ENCODE data around the gene IL1R2. TPM values are rescaled to one million over a fixed set of nuclear protein-coding genes. Genes with fewer than 3 reads are reported as not detected.

IL1R2 gene
- total and polyA plus RNA-seq, 4 donors, result 7.3 to 902 (median 64.1) TPM

GRCh38 chr2:102030855-102031527 is 39.2 kb downstream of the IL1R2 start:
- peak overlapping the region in 1 of 2 donors; percentile 10 for H3K27ac ChIP-seq (ENCODE audit: low read depth in 1 of 2, low read length in 1 of 2)
- peaks cover 0 to 55% (median 23%) of the 10 kb centered on the region in 5 donors for H3K4me1 ChIP-seq (ENCODE audit: control insufficient read depth in 5 of 5, insufficient read depth in 5 of 5, low read length in 5 of 5)
- ATAC-seq (ENCODE audit: insufficient read depth, low FRiP score), result no peak

GRCh38 chr2:102032368-102033030 is 40.7 kb downstream of the IL1R2 start:
- Histone ChIP-seq H3K36me3 (ENCODE audit: control insufficient read depth in 4 of 4, insufficient read depth in 4 of 4, low read length in 4 of 4) (no peaks in the 10 kb centered on the region), H3K27ac (ENCODE audit: low read depth in 1 of 2, low read length in 1 of 2) (peak overlapping the region in 1 of 2 donors; percentile 88), H3K9ac (ENCODE audit: insufficient read depth in 1 of 2, low read length in 2 of 2) (no peak overlapping the region), H3K4me1 (ENCODE audit: control insufficient read depth in 5 of 5, insufficient read depth in 5 of 5, low read length in 5 of 5) (peaks cover 0 to 49% (median 22%) of the 10 kb centered on the region in 5 donors), H3K4me3 (no peak overlapping the region), H3K27me3 (ENCODE audit: control insufficient read depth in 3 of 3, insufficient read depth in 3 of 3, low read length in 2 of 3) (no peaks in the 10 kb centered on the region), H3K9me3 (ENCODE audit: control insufficient read depth in 4 of 4, insufficient read depth in 3 of 4, low read length in 3 of 4) (peaks cover 0 to 2% (median 0%) of the 10 kb centered on the region in 4 donors)
- TF ChIP-seq CTCF (IDR thresholded peaks at IDR 0.05; ENCODE audit: control extremely low read depth, extremely low read depth), result no peak
- DNase-seq (peak in 2 of 3 donors; percentile 35 to 50), ATAC-seq (ENCODE audit: insufficient read depth, low FRiP score) (no peak)
- 35% methylated on average over 2 of the region's 2 CpGs for WGBS, 2 donors

More at GRCh38 chr2:102030855-102031527, 39.2 kb downstream of the IL1R2 start:
- Histone ChIP-seq H3K27me3 (ENCODE audit: control insufficient read depth in 3 of 3, insufficient read depth in 3 of 3, low read length in 2 of 3) (no peaks in the 10 kb centered on the region), H3K9me3 (ENCODE audit: control insufficient read depth in 4 of 4, insufficient read depth in 3 of 4, low read length in 3 of 4) (peaks cover 0 to 2% (median 0%) of the 10 kb centered on the region in 4 donors), H3K4me3 (no peak overlapping the region), H3K36me3 (ENCODE audit: control insufficient read depth in 4 of 4, insufficient read depth in 4 of 4, low read length in 4 of 4) (no peaks in the 10 kb centered on the region), H3K9ac (ENCODE audit: insufficient read depth in 1 of 2, low read length in 2 of 2) (no peak overlapping the region)
- DNase-seq, result peak in 1 of 3 donors; percentile 58
- WGBS, 2 donors, result 31 to 63% methylated on average over 15 of the region's 15 CpGs
- TF ChIP-seq CTCF (IDR thresholded peaks at IDR 0.05; ENCODE audit: control extremely low read depth, extremely low read depth), result no peak

GRCh38 chr2:102033031-102033749 is 41.4 kb downstream of the IL1R2 start:
- Histone ChIP-seq H3K9me3 (ENCODE audit: control insufficient read depth in 4 of 4, insufficient read depth in 3 of 4, low read length in 3 of 4) (peaks cover 0 to 2% (median 0%) of the 10 kb centered on the region in 4 donors), H3K27ac (ENCODE audit: low read depth in 1 of 2, low read length in 1 of 2) (peak overlapping the region; percentile 17 to 88), H3K4me1 (ENCODE audit: control insufficient read depth in 5 of 5, insufficient read depth in 5 of 5, low read length in 5 of 5) (peaks cover 0 to 48% (median 15%) of the 10 kb centered on the region in 5 donors), H3K4me3 (no peak overlapping the region), H3K27me3 (ENCODE audit: control insufficient read depth in 3 of 3, insufficient read depth in 3 of 3, low read length in 2 of 3) (no peaks in the 10 kb centered on the region), H3K9ac (ENCODE audit: insufficient read depth in 1 of 2, low read length in 2 of 2) (peak overlapping the region in 1 of 2 donors; percentile 26), H3K36me3 (ENCODE audit: control insufficient read depth in 4 of 4, insufficient read depth in 4 of 4, low read length in 4 of 4) (no peaks in the 10 kb centered on the region)
- no peak for TF ChIP-seq CTCF (IDR thresholded peaks at IDR 0.05; ENCODE audit: control extremely low read depth, extremely low read depth)
- 36 to 40% methylated on average over 10 of the region's 10 CpGs for WGBS, 2 donors
- ATAC-seq (ENCODE audit: insufficient read depth, low FRiP score), result peak; percentile 72
- DNase-seq, result peak; percentile 89 to 96 (median 94)
